Measurements from ENCODE around the gene LITAF.
"Not testable (repeated sequence)": the region's sequence is repeated elsewhere in the genome, so short reads cannot be mapped to it uniquely, and the experiment has no call there.

The LITAF gene

GRCh38 chr16:11583889-11584565 is 2.7 kb downstream of the LITAF start:
- H3K36me3 ChIP-seq: no peaks in the 10 kb centered on the region
- TF ChIP-seq, protein P1, sequence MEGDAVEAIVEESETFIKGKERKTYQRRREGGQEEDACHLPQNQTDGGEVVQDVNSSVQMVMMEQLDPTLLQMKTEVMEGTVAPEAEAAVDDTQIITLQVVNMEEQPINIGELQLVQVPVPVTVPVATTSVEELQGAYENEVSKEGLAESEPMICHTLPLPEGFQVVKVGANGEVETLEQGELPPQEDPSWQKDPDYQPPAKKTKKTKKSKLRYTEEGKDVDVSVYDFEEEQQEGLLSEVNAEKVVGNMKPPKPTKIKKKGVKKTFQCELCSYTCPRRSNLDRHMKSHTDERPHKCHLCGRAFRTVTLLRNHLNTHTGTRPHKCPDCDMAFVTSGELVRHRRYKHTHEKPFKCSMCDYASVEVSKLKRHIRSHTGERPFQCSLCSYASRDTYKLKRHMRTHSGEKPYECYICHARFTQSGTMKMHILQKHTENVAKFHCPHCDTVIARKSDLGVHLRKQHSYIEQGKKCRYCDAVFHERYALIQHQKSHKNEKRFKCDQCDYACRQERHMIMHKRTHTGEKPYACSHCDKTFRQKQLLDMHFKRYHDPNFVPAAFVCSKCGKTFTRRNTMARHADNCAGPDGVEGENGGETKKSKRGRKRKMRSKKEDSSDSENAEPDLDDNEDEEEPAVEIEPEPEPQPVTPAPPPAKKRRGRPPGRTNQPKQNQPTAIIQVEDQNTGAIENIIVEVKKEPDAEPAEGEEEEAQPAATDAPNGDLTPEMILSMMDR (IDR thresholded peaks at IDR 0.05; ENCODE audit: low read depth, low read length): no peak
- no peaks in the 10 kb centered on the region; the same call in 1 of the 2 replicates for H3K4me1 ChIP-seq
- DNase-seq: no peak
- no peaks in the 10 kb centered on the region for H3K27me3 ChIP-seq
- H3K9me3 ChIP-seq: no peaks in the 10 kb centered on the region
- H3K4me3 ChIP-seq (ENCODE audit: low read depth, low read length): no peak overlapping the region

DNA sequence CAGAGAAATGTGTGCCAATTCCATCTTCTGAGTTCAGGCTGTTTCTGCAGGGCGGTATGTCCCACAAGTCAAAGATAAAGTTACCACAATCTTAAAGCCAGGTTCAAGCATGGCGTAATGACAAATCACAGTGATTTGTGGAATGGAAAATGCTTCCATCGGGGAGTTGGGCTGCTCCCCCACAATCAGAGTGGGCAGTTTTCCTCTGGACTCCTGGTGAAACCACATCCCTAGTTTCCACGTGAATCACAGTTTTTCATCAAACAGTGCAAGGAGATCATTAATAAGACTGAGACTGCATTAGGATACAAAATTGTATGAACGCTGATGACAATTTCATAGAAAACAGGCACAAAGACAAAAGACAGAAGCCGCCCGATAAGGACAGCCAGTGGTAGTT is 3.6 kb downstream of the LITAF start:
- no peak overlapping the region for H3K4me3 ChIP-seq (ENCODE audit: low read depth, low read length)
- TF ChIP-seq, protein P1 (IDR thresholded peaks at IDR 0.05; ENCODE audit: low read depth, low read length): no peak
- no peaks in the 10 kb centered on the region for H3K27me3 ChIP-seq
- H3K36me3 ChIP-seq: no peaks in the 10 kb centered on the region
- no peaks in the 10 kb centered on the region; the same call in 1 of the 2 replicates for H3K4me1 ChIP-seq
- no peaks in the 10 kb centered on the region for H3K9me3 ChIP-seq
- DNase-seq: no peak

- Histone ChIP-seq H3K36me3 (no peaks in the 10 kb centered on the region), H3K4me1 (no peaks in the 10 kb centered on the region), H3K4me3 (ENCODE audit: low read depth, low read length) (no peak overlapping the region), H3K9me3 (no peaks in the 10 kb centered on the region), H3K27me3 (no peaks in the 10 kb centered on the region)
- TF ChIP-seq, protein P1 (IDR thresholded peaks at IDR 0.05; ENCODE audit: low read depth, low read length): no peak
- DNase-seq: no peak
These were observed 4.4 kb downstream of the LITAF start for GRCh38 chr16:11582157-11582814.

- no peaks in the 10 kb centered on the region for H3K9me3 ChIP-seq
- no peak for DNase-seq
- TF ChIP-seq, protein P1 (IDR thresholded peaks at IDR 0.05; ENCODE audit: low read depth, low read length): no peak
- no peaks in the 10 kb centered on the region for H3K27me3 ChIP-seq
- H3K4me3 ChIP-seq (ENCODE audit: low read depth, low read length): no peak overlapping the region
- H3K4me1 ChIP-seq: no peaks in the 10 kb centered on the region
- H3K36me3 ChIP-seq: no peaks in the 10 kb centered on the region
These were observed 5.0 kb downstream of the LITAF start for GRCh38 chr16:11581678-11582077.

DNA sequence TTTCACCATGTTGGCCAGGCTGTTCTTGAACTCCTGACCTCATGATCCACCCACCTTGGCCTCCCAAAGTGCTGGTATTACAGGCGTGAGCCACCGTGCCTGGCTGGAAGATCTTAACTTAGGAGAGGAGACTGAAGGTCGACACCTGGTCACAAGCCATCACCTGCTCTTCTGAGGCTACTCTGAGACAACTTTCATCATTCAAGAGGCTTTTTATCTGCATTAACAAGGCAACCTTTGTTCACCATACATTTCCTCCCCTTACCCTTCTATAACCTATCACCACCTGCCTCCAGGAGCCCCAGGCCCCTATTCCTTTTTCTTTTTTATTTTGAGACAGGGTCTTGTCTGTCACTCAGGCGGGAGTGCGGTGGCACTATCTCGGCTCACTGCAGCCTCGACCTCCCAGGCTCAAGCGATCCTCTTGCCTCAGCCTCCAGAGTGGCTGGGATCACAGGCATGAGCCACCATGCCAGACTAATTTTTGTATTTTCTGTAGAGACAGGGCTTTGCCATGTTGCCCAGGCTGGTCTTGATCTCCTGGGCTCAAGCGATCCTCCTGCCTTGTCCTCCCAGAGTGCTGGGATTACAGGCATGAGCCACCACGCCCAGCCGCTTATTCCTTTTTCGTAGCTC is 6.2 kb downstream of the LITAF start:
- H3K9me3 ChIP-seq: no peaks in the 10 kb centered on the region
- H3K4me3 ChIP-seq (ENCODE audit: low read depth, low read length): no peak overlapping the region
- no peak for DNase-seq
- no peaks in the 10 kb centered on the region for H3K36me3 ChIP-seq
- TF ChIP-seq, protein P1 (IDR thresholded peaks at IDR 0.05; ENCODE audit: low read depth, low read length): no peak
- H3K27me3 ChIP-seq: no peaks in the 10 kb centered on the region
- no peaks in the 10 kb centered on the region for H3K4me1 ChIP-seq

- H3K4me3 ChIP-seq (ENCODE audit: low read depth, low read length); DNase-seq; H3K27me3 ChIP-seq; H3K36me3 ChIP-seq; H3K9me3 ChIP-seq; H3K4me1 ChIP-seq: not testable (repeated sequence)
These were observed 9.4 kb downstream of the LITAF start for GRCh38 chr16:11577290-11577660.

All from BE2C (cell line).